Mesendoderm (in vitro differentiated cells): ENCODE results near the gene FANK1.
A peak's percentile ranks its signal among the peaks of the same experiment; 100 is the strongest.

Experiments used
- DNase-seq: peaks from one replicate; pipeline ENCODE4 v3.0.0; 2013
- H2AK5ac ChIP-seq: 2 replicates; pipeline ENCODE4 v1.6.1; 2013; ENCODE audit warnings: low read length, inconsistent platforms
- H2BK120ac ChIP-seq: 2 replicates; pipeline ENCODE4 v1.6.1; 2013; ENCODE audit warnings: low read depth, mild to moderate bottlenecking, low read length, moderate library complexity, mixed read lengths
- H2BK15ac ChIP-seq: replicated peaks from 2 replicates; pipeline ENCODE4 v1.6.1; 2013; ENCODE audit warnings: low read depth, mild to moderate bottlenecking, moderate library complexity
- H2BK5ac ChIP-seq: 2 replicates; pipeline ENCODE4 v1.6.1; 2013; ENCODE audit warnings: low read length, inconsistent platforms
- H3K18ac ChIP-seq: 2 replicates; pipeline ENCODE4 v1.6.1; 2013; ENCODE audit warnings: mild to moderate bottlenecking, low read length, mixed read lengths
- H3K23ac ChIP-seq: one replicate; pipeline ENCODE4 v1.6.1; 2013; ENCODE audit warnings: low read length
- H3K27ac ChIP-seq: 2 replicates; pipeline ENCODE4 v1.5.1; 2013; ENCODE audit warnings: low read depth, mild to moderate bottlenecking, inconsistent platforms, low read length, moderate library complexity
- H3K27me3 ChIP-seq: 2 replicates; pipeline ENCODE4 v1.6.1; 2013; ENCODE audit warnings: low read length, control low read depth, mild to moderate bottlenecking, inconsistent platforms; ENCODE audit not compliant: insufficient read depth, poor library complexity
- H3K36me3 ChIP-seq: 2 replicates; pipeline ENCODE4 v1.6.1; 2013; ENCODE audit warnings: low read length, inconsistent platforms; ENCODE audit not compliant: control insufficient read depth, insufficient read depth
- H3K4ac ChIP-seq: one replicate; pipeline ENCODE4 v1.6.1; 2013; ENCODE audit warnings: low read depth, mild to moderate bottlenecking, low read length, moderate library complexity
- H3K4me1 ChIP-seq: 2 replicates; pipeline ENCODE4 v1.6.1; 2013; ENCODE audit warnings: low read depth, low read length, inconsistent platforms; ENCODE audit not compliant: control insufficient read depth
- H3K4me2 ChIP-seq: 2 replicates; pipeline ENCODE4 v1.6.1; 2013; ENCODE audit warnings: low read length
- H3K4me3 ChIP-seq: 2 replicates; pipeline ENCODE4 v1.5.1; 2013; ENCODE audit warnings: mild to moderate bottlenecking, low read length
- H3K56ac ChIP-seq: one replicate; pipeline ENCODE4 v1.6.1; 2013; ENCODE audit warnings: low read length
- H3K79me1 ChIP-seq: 2 replicates; pipeline ENCODE4 v1.6.1; 2013; ENCODE audit warnings: low read length, inconsistent platforms
- H3K79me2 ChIP-seq: 2 replicates; pipeline ENCODE4 v1.6.1; 2013; ENCODE audit warnings: mild to moderate bottlenecking, low read length; ENCODE audit not compliant: control insufficient read depth, insufficient read depth
- H3K9ac ChIP-seq: 2 replicates; pipeline ENCODE4 v1.6.1; 2013; ENCODE audit warnings: low read length, inconsistent platforms
- H4K5ac ChIP-seq: one replicate; pipeline ENCODE4 v1.6.1; 2013; ENCODE audit warnings: low read length
- H4K8ac ChIP-seq: one replicate; pipeline ENCODE4 v1.6.1; 2013; ENCODE audit warnings: low read depth, mild to moderate bottlenecking, control low read depth, low read length, moderate library complexity
- WGBS: extraction: QIAGEN DNeasy Blood & Tissue Kit; methylation state at CpG from one replicate; pipeline ENCODE4 v1.1.7; 2013; ENCODE audit warnings: low lambda C conversion rate, missing lambda C conversion rate; ENCODE audit not compliant: insufficient coverage; ENCODE audit errors: extremely low coverage; 5-methylcytosine and 5-hydroxymethylcytosine counted together

FANK1 gene

GRCh38 chr10:125995726-125996304 lies 99.5 kb downstream of the FANK1 start:
- no peak for DNase-seq
- Histone ChIP-seq H3K56ac (no peak overlapping the region), H4K5ac (no peak overlapping the region), H3K79me2 (no peaks in the 10 kb centered on the region), H3K27ac (no peak overlapping the region), H3K18ac (no peak overlapping the region), H2AK5ac (no peak overlapping the region), H3K23ac (no peak overlapping the region), H3K27me3 (no peaks in the 10 kb centered on the region), H2BK120ac (no peak overlapping the region), H2BK15ac (no peak overlapping the region), H3K4me3 (no peak overlapping the region), H3K4me2 (no peak overlapping the region), H4K8ac (no peak overlapping the region), H3K79me1 (no peaks in the 10 kb centered on the region), H2BK5ac (no peak overlapping the region), H3K9ac (no peak overlapping the region), H3K4ac (no peak overlapping the region), H3K36me3 (no peaks in the 10 kb centered on the region), H3K4me1 (peaks cover 1% of the 10 kb centered on the region)
- no CpG with 5 or more reads among the region's 9 CpGs for WGBS

GRCh38 chr10:125997586-125997985 lies 101.2 kb downstream of the FANK1 start:
- no peaks in the 10 kb centered on the region for H3K36me3 ChIP-seq
- no peak overlapping the region for H3K18ac ChIP-seq
- no peak overlapping the region for H3K4ac ChIP-seq
- no peak overlapping the region for H3K23ac ChIP-seq
- no peak for DNase-seq
- no peaks in the 10 kb centered on the region for H3K79me1 ChIP-seq
- H3K4me1 ChIP-seq, result no peaks in the 10 kb centered on the region
- no peak overlapping the region for H2AK5ac ChIP-seq
- H2BK5ac ChIP-seq, result no peak overlapping the region
- H3K4me3 ChIP-seq, result no peak overlapping the region
- H3K27me3 ChIP-seq, result no peaks in the 10 kb centered on the region
- H3K27ac ChIP-seq, result no peak overlapping the region
- no peak overlapping the region for H3K9ac ChIP-seq
- H4K8ac ChIP-seq, result no peak overlapping the region
- no peak overlapping the region for H3K4me2 ChIP-seq
- no peak overlapping the region for H2BK15ac ChIP-seq
- no peak overlapping the region for H2BK120ac ChIP-seq
- H4K5ac ChIP-seq, result no peak overlapping the region
- no peak overlapping the region for H3K56ac ChIP-seq
- H3K79me2 ChIP-seq, result no peaks in the 10 kb centered on the region
- no CpG with 5 or more reads among the region's 12 CpGs for WGBS

GRCh38 chr10:125999694-126000093 lies 103.3 kb downstream of the FANK1 start:
- no peak overlapping the region for H4K8ac ChIP-seq
- H2BK120ac ChIP-seq, result no peak overlapping the region
- no peak overlapping the region for H3K23ac ChIP-seq
- H3K36me3 ChIP-seq, result no peaks in the 10 kb centered on the region
- no peak overlapping the region for H3K9ac ChIP-seq
- H4K5ac ChIP-seq, result no peak overlapping the region
- H3K4me3 ChIP-seq, result no peak overlapping the region
- H3K79me2 ChIP-seq, result no peaks in the 10 kb centered on the region
- no peak overlapping the region for H3K27ac ChIP-seq
- no CpG with 5 or more reads among the region's 3 CpGs for WGBS
- H3K27me3 ChIP-seq, result no peaks in the 10 kb centered on the region
- no peak overlapping the region for H3K4me2 ChIP-seq
- H3K4me1 ChIP-seq, result no peaks in the 10 kb centered on the region
- no peak overlapping the region for H3K4ac ChIP-seq
- no peak overlapping the region for H2AK5ac ChIP-seq
- no peak overlapping the region for H2BK15ac ChIP-seq
- no peak overlapping the region for H3K56ac ChIP-seq
- no peak for DNase-seq
- H3K18ac ChIP-seq, result no peak overlapping the region
- H2BK5ac ChIP-seq, result no peak overlapping the region
- no peaks in the 10 kb centered on the region for H3K79me1 ChIP-seq

DNA sequence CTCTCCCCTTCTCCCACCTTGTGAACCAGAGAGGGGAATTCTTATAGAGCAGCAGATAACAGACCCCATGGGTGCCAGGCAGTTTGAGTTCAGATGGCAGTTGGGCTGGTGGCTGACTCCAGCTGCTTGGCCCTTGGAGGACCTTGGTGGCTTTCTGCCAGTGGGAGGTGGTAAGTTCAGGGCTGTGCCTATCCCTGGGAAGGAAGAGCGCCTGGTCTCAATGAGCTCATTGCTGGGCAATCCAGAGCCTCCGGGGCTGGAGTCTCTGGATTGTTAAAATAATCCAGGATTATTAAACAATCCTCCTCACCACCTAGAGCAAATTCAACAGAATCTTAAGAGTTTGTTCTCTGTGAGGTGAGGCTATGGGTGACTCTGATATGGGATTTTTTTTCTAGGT lies 105.2 kb downstream of the FANK1 start:
- no peak overlapping the region for H2BK5ac ChIP-seq
- H3K56ac ChIP-seq, result no peak overlapping the region
- no peak overlapping the region for H2BK15ac ChIP-seq
- no peak overlapping the region for H4K5ac ChIP-seq
- WGBS, result no CpG with 5 or more reads among the region's 2 CpGs
- no peaks in the 10 kb centered on the region for H3K79me1 ChIP-seq
- H3K9ac ChIP-seq, result no peak overlapping the region
- no peak overlapping the region for H3K4me3 ChIP-seq
- no peak overlapping the region for H4K8ac ChIP-seq
- no peaks in the 10 kb centered on the region for H3K36me3 ChIP-seq
- H3K4me1 ChIP-seq, result no peaks in the 10 kb centered on the region
- H2BK120ac ChIP-seq, result no peak overlapping the region
- no peaks in the 10 kb centered on the region for H3K27me3 ChIP-seq
- no peak overlapping the region for H3K4me2 ChIP-seq
- no peak overlapping the region for H3K27ac ChIP-seq
- no peak overlapping the region for H3K18ac ChIP-seq
- H3K4ac ChIP-seq, result no peak overlapping the region
- DNase-seq, result peak; percentile 34
- H3K23ac ChIP-seq, result no peak overlapping the region
- no peak overlapping the region for H2AK5ac ChIP-seq
- H3K79me2 ChIP-seq, result no peaks in the 10 kb centered on the region

DNA sequence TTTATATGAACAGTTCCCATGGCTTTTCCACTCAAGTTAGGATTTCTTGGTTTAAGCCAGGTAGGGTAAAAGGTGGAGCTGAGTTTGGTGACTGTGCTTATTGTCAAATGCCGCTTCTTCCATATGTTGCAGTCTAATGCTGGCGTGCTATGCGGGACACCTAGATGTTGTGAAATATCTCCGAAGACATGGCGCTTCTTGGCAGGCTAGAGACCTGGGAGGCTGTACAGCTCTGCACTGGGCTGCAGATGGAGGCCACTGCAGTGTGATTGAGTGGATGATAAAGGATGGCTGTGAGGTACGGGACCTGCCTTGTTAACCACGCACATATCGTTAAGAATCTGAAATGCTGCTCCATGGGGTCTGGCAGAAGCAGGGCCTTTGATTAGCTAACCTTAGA lies 108.4 kb downstream of the FANK1 start:
- WGBS, result no CpG with 5 or more reads among the region's 8 CpGs
- DNase-seq, result no peak
- Histone ChIP-seq H4K8ac (no peak overlapping the region), H3K23ac (no peak overlapping the region), H3K4me3 (no peak overlapping the region), H3K9ac (no peak overlapping the region), H3K4me2 (no peak overlapping the region), H2AK5ac (no peak overlapping the region), H3K79me1 (no peaks in the 10 kb centered on the region), H3K79me2 (no peaks in the 10 kb centered on the region), H2BK15ac (no peak overlapping the region), H2BK5ac (no peak overlapping the region), H3K18ac (no peak overlapping the region), H3K4ac (no peak overlapping the region), H3K27me3 (no peaks in the 10 kb centered on the region), H3K36me3 (no peaks in the 10 kb centered on the region), H2BK120ac (no peak overlapping the region), H4K5ac (no peak overlapping the region), H3K27ac (no peak overlapping the region), H3K4me1 (no peaks in the 10 kb centered on the region), H3K56ac (no peak overlapping the region)

DNA sequence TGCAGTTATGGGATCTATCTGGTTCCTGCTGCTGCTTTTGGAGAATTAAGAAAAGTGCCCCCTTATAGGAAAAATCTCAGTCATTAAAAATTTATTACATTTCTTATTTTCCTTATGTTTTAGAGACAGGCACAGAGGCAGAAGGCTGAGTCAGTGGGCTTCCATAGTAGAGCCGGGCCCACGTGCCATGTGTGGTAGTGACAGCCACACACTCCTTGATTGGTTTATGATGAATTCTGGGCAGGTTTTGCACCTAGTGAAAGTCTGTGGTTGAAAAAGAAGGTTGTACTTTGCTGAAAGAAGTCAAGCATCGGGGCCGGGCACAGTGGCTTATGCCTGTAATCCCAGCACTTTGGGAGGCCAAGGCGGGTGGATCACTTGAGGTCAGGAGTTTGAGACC lies 109.9 kb downstream of the FANK1 start:
- Histone ChIP-seq H4K8ac (no peak overlapping the region), H3K4me2 (no peak overlapping the region), H3K9ac (no peak overlapping the region), H3K4me1 (no peaks in the 10 kb centered on the region), H3K18ac (no peak overlapping the region), H2BK5ac (no peak overlapping the region), H4K5ac (no peak overlapping the region), H3K36me3 (no peaks in the 10 kb centered on the region), H2BK15ac (no peak overlapping the region), H2BK120ac (no peak overlapping the region), H3K79me1 (no peaks in the 10 kb centered on the region), H3K4ac (no peak overlapping the region), H2AK5ac (no peak overlapping the region), H3K27ac (no peak overlapping the region), H3K4me3 (no peak overlapping the region), H3K79me2 (no peaks in the 10 kb centered on the region), H3K23ac (no peak overlapping the region), H3K56ac (no peak overlapping the region), H3K27me3 (no peaks in the 10 kb centered on the region)
- DNase-seq, result no peak
- no CpG with 5 or more reads among the region's 5 CpGs for WGBS
